Thymus (tissue), 11 donors: ENCODE data around the gene COQ4. TPM values are rescaled to one million over a fixed set of nuclear protein-coding genes. Genes with fewer than 3 reads are reported as not detected.

Experiments
- DNase-seq, 9 donors: peaks; one replicate each; pipeline ENCODE4 v3.0.0-alpha.2; 2013; ENCODE audit warnings: low spot score in 9 of 9, low read depth in 6 of 9, missing footprints in 1 of 9
- H3K27ac ChIP-seq, 2 donors: one replicate each; pipeline ENCODE4 v1.5.1; 2013; ENCODE audit warnings: control low read depth in 1 of 2, low read depth in 1 of 2, low read length in 1 of 2, mild to moderate bottlenecking in 1 of 2, moderate library complexity in 1 of 2
- H3K27me3 ChIP-seq, 2 donors: one replicate each; pipeline ENCODE4 v1.5.1; 2013; ENCODE audit warnings: low read length in 1 of 2; ENCODE audit not compliant: control insufficient read depth in 2 of 2, insufficient read depth in 1 of 2
- H3K36me3 ChIP-seq, 2 donors: one replicate each; pipeline ENCODE4 v1.5.1; 2013; ENCODE audit warnings: low read length in 1 of 2, mild to moderate bottlenecking in 1 of 2, moderate library complexity in 1 of 2; ENCODE audit not compliant: control insufficient read depth in 2 of 2, insufficient read depth in 2 of 2
- H3K4me1 ChIP-seq, 2 donors: one replicate each; pipeline ENCODE4 v1.5.1; 2013; ENCODE audit warnings: low read length in 2 of 2; ENCODE audit not compliant: control insufficient read depth in 2 of 2, insufficient read depth in 2 of 2
- H3K4me3 ChIP-seq, 2 donors: one replicate each; pipeline ENCODE4 v1.5.1; 2013; ENCODE audit warnings: low read length in 2 of 2, control low read depth in 1 of 2, mild to moderate bottlenecking in 1 of 2
- H3K9me3 ChIP-seq, 2 donors: one replicate each; pipeline ENCODE4 v1.5.1; 2013; ENCODE audit warnings: low read length in 1 of 2, mild to moderate bottlenecking in 1 of 2; ENCODE audit not compliant: control insufficient read depth in 2 of 2, insufficient read depth in 1 of 2
- WGBS: extraction: QIAGEN DNeasy Blood & Tissue Kit; methylation state at CpG from one replicate; pipeline ENCODE4 v1.1.7; 2013; 5-methylcytosine and 5-hydroxymethylcytosine counted together
- polyA plus RNA-seq: library from polyadenylated mRNA; stranded (reverse); fragments of 200-250 nt; gene quantifications from one replicate; pipeline ENCODE4 v1.2.3, GENCODE V29; 2013
- total RNA-seq: library from RNA; stranded (reverse); fragments of 120-200 nt; gene quantifications from one replicate; pipeline ENCODE4 v1.2.4, GENCODE V29; 2013
- donor health status: healthy.

COQ4 gene
- total and polyA plus RNA-seq, 2 donors = 27.9 to 61.7 TPM

DNA sequence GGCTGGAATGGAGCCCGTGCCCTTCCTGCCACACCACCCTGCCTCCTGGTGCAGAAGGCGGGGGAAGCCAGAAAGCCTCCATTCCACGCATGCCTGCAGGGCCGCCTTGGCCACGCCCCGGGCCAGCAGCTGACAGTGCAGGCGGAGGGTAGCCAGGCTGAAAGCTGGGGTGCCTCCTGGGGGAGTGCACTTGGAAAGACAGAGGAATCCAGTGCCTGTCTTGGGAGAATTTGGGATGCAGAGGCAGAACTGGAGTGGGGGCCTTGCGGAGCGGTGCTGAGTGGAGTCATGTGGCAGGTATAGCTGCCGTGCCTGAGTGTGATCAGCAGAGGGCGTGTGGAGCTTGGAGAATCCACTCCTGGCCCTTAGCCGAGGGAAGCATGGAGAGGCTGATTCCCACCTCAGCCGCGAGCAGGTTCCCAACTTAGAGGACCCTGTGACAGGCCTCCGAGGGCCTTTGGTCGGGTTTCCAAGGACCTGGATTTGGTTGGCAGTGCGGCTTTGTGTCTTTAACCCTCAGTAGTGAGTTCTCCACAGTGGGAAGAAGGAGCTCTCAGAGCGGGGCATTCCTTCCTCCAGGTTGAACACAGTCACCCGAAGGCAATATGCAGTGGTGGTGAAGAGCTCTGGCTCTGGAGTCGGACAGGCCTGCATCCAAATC is 39.5 kb downstream of the COQ4 start:
- DNase-seq = peak in 7 of 9 donors; percentile 30 to 78 (median 51)
- 16% methylated on average over 20 of the region's 20 CpGs for WGBS
- Histone ChIP-seq H3K9me3 (no peaks in the 10 kb centered on the region), H3K27me3 (no peaks in the 10 kb centered on the region), H3K4me3 (peak overlapping the region; percentile 32 to 48), H3K36me3 (peaks cover 7 to 8% of the 10 kb centered on the region in 2 donors), H3K4me1 (peaks cover 13 to 27% of the 10 kb centered on the region in 2 donors), H3K27ac (no peak overlapping the region)

DNA sequence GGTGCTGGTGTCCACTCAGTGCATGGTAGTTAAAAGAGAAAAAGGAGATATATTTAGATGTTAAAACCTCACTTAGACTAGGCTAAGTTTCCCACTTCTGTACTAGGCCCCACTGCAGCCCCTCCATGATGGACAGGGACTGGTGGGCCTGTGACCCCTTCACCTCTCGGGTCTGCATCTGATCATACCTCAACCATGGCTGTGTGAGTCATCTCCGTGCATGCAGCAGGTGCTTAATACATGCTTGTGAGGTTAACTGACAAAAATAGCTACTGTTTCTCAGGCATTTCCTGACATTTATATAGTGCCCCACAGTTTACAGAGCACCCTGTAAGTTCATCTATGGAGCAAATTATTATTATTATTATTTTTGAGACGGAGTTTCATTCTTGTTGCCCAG is 40.1 kb downstream of the COQ4 start:
- Histone ChIP-seq H3K4me3 (no peak overlapping the region), H3K27ac (no peak overlapping the region), H3K36me3 (peaks cover 4 to 7% of the 10 kb centered on the region in 2 donors), H3K9me3 (no peaks in the 10 kb centered on the region), H3K27me3 (no peaks in the 10 kb centered on the region), H3K4me1 (peaks cover 13 to 27% of the 10 kb centered on the region in 2 donors)
- whole genome bisulfite sequencing = 96% methylated on average over 3 of the region's 3 CpGs
- no peak for DNase-seq

DNA sequence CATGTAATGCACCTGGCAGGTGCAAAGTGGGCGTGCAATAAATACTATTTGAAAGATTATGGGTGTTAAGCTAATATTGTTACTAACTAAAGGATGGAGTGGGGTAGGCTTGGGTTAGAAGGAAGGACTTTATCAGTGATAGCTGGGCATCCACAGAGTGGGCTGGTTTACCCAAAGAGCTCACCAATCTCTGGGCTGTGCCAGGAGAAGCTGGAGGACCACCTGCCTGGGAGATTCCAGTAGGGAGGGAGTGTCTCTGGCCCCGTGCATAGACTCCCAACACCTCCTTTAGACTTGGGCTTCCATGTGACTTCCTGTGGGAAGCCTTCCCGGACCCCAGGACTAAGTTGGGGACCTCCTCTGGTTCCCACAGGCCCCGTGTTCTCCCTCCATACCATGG is 42.9 kb downstream of the COQ4 start:
- Histone ChIP-seq H3K4me1 (peaks cover 16 to 31% of the 10 kb centered on the region in 2 donors), H3K36me3 (no peaks in the 10 kb centered on the region), H3K9me3 (no peaks in the 10 kb centered on the region), H3K27ac (peak overlapping the region in 1 of 2 donors; percentile 76), H3K27me3 (no peaks in the 10 kb centered on the region), H3K4me3 (peak overlapping the region in 1 of 2 donors; percentile 28)
- whole genome bisulfite sequencing = 91% methylated on average over 4 of the region's 4 CpGs
- DNase-seq = no peak

DNA sequence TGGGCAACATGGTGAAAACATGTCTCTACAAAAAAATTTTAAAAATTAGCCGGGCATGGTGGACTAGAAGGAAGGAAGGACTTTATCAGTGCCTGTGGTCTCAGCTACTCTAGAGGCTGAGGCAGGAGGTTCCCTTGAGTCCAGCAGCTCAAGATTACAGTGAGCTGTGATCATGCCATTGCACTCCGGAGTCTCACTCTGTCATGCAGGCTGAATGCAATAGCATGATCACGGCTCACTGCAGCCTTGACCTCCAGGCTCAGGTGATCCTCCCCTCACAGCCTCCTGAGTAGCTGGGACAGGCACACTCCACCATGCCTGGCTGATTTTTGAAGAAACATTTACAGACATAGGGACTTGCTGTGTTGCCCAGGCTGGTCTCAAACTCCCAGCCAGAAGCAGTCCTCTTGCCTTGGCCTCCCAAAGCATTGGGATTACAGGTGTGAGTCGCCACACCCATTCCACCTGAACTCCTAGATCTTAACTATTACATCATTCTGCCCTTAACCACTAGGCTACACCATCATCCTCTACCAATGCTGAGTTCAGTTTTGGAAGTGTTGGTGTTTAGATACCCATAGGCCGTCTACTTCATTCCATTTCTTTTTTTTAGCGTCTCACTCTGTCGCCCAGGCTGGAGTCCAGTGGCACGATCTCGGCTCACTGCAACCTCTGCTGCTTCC is 46.5 kb downstream of the COQ4 start:
- WGBS = over 99% methylated on average over 9 of the region's 9 CpGs
- peaks cover 0 to 6% of the 10 kb centered on the region in 2 donors for H3K9me3 ChIP-seq
- no peaks in the 10 kb centered on the region for H3K27me3 ChIP-seq
- H3K36me3 ChIP-seq = peaks cover 0 to 5% of the 10 kb centered on the region in 2 donors
- H3K4me3 ChIP-seq = no peak overlapping the region
- no peak for DNase-seq
- peaks cover 24 to 35% of the 10 kb centered on the region in 2 donors for H3K4me1 ChIP-seq
- H3K27ac ChIP-seq = no peak overlapping the region

DNA sequence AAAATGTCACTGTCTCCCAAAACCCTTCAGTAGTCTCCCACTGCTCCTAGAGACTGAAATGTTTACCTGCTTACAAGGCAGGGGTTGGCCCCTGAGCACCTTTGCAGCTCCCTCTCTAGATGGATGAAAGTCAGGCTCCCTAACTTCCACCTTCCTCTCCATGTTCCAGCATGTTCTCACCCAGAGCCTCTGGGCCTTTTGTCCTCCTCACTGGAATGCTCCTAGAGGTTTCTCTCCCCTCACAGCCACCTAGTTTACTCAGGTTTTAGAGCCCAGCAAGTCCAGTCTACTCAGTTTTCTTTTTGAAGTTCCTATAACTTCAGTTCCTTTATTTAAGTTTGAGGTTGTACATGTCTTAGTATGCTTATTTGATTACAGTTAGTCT is 47.7 kb downstream of the COQ4 start:
- DNase-seq = no peak
- Histone ChIP-seq H3K27me3 (no peaks in the 10 kb centered on the region), H3K9me3 (peaks cover 0 to 6% of the 10 kb centered on the region in 2 donors), H3K36me3 (peaks cover 8 to 14% of the 10 kb centered on the region in 2 donors), H3K27ac (peak overlapping the region; percentile 90 to 92), H3K4me3 (peak overlapping the region; percentile 64 to 95), H3K4me1 (peaks cover 14 to 24% of the 10 kb centered on the region in 2 donors)

DNA sequence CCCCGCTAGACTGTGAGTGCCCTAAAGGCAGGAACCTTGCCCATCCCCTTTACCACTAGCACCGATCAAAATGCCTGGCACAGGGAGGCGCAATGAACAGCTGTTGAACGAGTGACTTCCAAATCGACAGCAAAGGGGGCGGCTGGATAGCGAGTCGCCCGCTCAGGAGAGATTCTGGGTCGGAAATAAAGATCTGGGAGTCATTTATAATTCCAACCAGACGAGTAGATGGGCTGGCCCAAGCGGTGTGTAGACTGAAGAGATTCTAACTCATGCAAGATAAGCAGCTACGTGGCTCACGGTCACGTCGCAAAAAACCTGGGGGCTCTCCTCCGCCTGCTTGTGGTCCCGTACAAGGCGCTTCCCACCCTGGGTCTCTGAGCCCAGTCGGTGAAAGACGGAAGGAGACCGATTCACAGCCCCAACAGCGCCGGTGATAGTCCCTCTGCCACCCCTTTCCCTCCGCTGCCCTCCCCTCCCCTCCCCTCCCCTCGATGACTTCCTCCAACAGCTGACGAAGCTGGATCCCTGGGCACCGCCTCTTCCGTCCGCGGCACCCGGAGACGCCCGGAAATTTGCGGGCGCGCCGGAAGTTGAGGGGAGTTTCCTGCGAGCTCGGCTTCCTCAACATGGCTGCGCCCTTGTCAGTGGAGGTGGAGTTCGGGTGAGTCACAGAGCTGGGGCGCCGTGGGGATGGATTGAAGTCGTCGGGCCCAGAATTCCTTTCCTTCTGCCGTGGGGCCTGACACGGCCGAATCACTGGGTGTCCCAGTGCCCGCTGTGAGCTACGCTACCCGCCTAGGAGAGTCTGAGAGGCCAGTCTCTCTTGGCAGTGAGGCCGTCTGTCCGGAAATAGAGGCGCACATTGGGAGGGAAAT is 48.4 kb downstream of the COQ4 start, which contains the start of gene URM1:
Gene URM1 (plus strand): TSS at position 623 of the 878 bp plus-strand sequence. CDS start 7 bp downstream, at position 630.
- Histone ChIP-seq H3K27ac (peak within 1 kb of the TSS; percentile 90 to 92), H3K9me3 (peaks cover 0 to 6% of the 10 kb centered on the region in 2 donors), H3K36me3 (peaks cover 12 to 14% of the 10 kb centered on the region in 2 donors), H3K27me3 (no peaks in the 10 kb centered on the region), H3K4me3 (peak within 1 kb of the TSS; percentile 64 to 95), H3K4me1 (peaks cover 10 to 20% of the 10 kb centered on the region in 2 donors)
- under 1% methylated on average over 55 of the region's 55 CpGs for WGBS
- DNase-seq = peak; percentile 92 to 98 (median 97)

DNA sequence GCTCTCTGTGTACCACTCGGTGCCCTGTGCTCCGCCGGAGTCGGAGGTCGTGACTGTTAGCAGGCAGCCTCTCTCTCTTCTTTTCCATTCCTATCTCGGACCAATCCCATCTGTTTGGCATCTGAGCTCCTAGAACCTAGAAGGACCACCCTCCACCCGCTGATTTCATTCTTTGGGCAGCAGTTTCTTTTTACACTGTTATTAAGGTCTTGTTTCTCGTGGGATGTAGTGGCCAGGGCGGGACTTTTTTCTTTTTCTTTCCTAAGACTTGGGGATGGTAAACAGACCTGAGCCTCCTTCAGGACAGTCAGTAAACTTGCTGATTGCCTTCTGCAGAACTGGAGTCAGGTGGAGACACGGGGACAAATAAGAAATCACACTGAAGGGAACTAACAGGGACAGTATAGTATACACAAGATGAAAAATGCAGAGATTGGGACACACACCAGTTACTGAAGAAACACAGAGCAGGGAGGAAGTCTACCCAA is 49.0 kb downstream of the COQ4 start:
- peaks cover 0 to 6% of the 10 kb centered on the region in 2 donors for H3K9me3 ChIP-seq
- under 1% methylated on average over 10 of the region's 10 CpGs for WGBS
- peaks cover 10 to 20% of the 10 kb centered on the region in 2 donors for H3K4me1 ChIP-seq
- peak overlapping the region; percentile 64 to 95 for H3K4me3 ChIP-seq
- peaks cover 12 to 14% of the 10 kb centered on the region in 2 donors for H3K36me3 ChIP-seq
- H3K27ac ChIP-seq = peak overlapping the region; percentile 72 to 82
- no peak for DNase-seq
- H3K27me3 ChIP-seq = no peaks in the 10 kb centered on the region

DNA sequence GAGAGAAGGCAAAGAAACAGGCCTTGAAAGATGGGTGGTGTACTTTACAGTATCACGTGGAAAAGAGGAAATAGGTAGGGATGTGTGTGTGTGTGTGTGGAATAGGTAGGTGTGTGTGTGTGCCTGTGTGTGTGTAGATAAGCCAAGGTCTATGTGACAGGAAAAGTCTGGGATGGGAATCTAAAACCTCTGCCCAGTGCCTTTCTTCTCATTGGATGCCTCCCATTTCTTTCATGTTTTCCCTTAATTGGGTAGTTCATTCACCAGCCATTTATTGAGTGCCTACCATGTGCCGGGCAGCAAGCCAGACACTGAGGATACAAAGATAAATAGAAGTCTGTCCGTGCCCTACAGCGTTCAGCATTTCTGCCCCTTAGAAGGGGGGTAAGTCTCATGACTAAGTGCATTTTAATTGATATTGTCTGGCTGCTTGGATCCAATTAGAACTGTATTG is 49.6 kb downstream of the COQ4 start:
- DNase-seq = no peak
- Histone ChIP-seq H3K27ac (no peak overlapping the region), H3K4me3 (peak overlapping the region; percentile 64 to 95), H3K27me3 (no peaks in the 10 kb centered on the region), H3K4me1 (peaks cover 10 to 20% of the 10 kb centered on the region in 2 donors), H3K36me3 (peaks cover 12 to 14% of the 10 kb centered on the region in 2 donors), H3K9me3 (peaks cover 0 to 6% of the 10 kb centered on the region in 2 donors)
- WGBS = 31% methylated on average over 4 of the region's 4 CpGs
